OCI-LY1 (cell line): ENCODE measurements around the gene BCL11A.

Experiments
- H2AFZ ChIP-seq: fragments of 200-600 bp; sonication (generic), shearing (Covaris generic); 2 replicates; pipeline ENCODE4 v1.6.0; 2014; ENCODE audit warnings: antibody characterized with exemption, mild to moderate bottlenecking, low read length
- H3F3A ChIP-seq: fragments of 200-600 bp; sonication (generic), shearing (Covaris generic); 2 replicates; pipeline ENCODE4 v1.6.0; 2014; ENCODE audit warnings: mild to moderate bottlenecking, antibody characterized with exemption, low read length, moderate library complexity; ENCODE audit not compliant: insufficient read depth
- H3K27ac ChIP-seq: fragments of 200-600 bp; sonication (generic); 2 replicates; pipeline ENCODE4 v1.5.1; 2014; ENCODE audit warnings: low read length, mixed run types, mild to moderate bottlenecking, low read depth; ENCODE audit not compliant: poor library complexity, severe bottlenecking
- H3K27me3 ChIP-seq: fragments of 200-600 bp; sonication (generic); 2 replicates; pipeline ENCODE4 v1.6.0; 2014; ENCODE audit warnings: antibody characterized with exemption, mild to moderate bottlenecking, low read length, moderate library complexity; ENCODE audit not compliant: insufficient read depth
- H3K36me3 ChIP-seq: fragments of 200-600 bp; sonication (generic); 2 replicates; pipeline ENCODE4 v1.6.1; 2014; ENCODE audit warnings: mild to moderate bottlenecking, antibody characterized with exemption, low read length, moderate library complexity, mixed read lengths; ENCODE audit not compliant: insufficient read depth
- H3K4me1 ChIP-seq: fragments of 200-600 bp; sonication (generic); 2 replicates; pipeline ENCODE4 v1.5.1; 2014; ENCODE audit warnings: mild to moderate bottlenecking, low read length, moderate library complexity; ENCODE audit not compliant: insufficient read depth, severe bottlenecking
- H3K4me2 ChIP-seq: fragments of 200-600 bp; sonication (generic), shearing (Covaris generic); 2 replicates; pipeline ENCODE4 v1.6.1; 2014; ENCODE audit warnings: low read length
- H3K4me3 ChIP-seq: fragments of 200-600 bp; sonication (generic); 2 replicates; pipeline ENCODE4 v1.5.1; 2014; ENCODE audit warnings: low read length, low read depth, mild to moderate bottlenecking, mixed read lengths; ENCODE audit not compliant: poor library complexity, severe bottlenecking
- H3K79me2 ChIP-seq: fragments of 200-600 bp; shearing (Covaris generic); 2 replicates; pipeline ENCODE4 v1.6.1; 2016; ENCODE audit warnings: mixed run types, low read length, mixed read lengths; ENCODE audit not compliant: insufficient read depth
- H3K9ac ChIP-seq: fragments of 200-600 bp; sonication (generic), shearing (Covaris generic); 2 replicates; pipeline ENCODE4 v1.6.1; 2014; ENCODE audit warnings: mild to moderate bottlenecking, low read length, mixed read lengths
- H3K9me2 ChIP-seq: fragments of 200-600 bp; sonication (generic), shearing (Covaris generic); 2 replicates; pipeline ENCODE4 v1.6.1; 2014; ENCODE audit warnings: low read depth, mild to moderate bottlenecking, low read length, mixed read lengths
- H3K9me3 ChIP-seq: fragments of 200-600 bp; shearing (Covaris generic); 2 replicates; pipeline ENCODE4 v1.6.1; 2014; ENCODE audit warnings: low read length, mixed read lengths
- H4K20me1 ChIP-seq: fragments of 200-600 bp; sonication (generic), shearing (Covaris generic); 2 replicates; pipeline ENCODE4 v1.6.0; 2016; ENCODE audit warnings: mild to moderate bottlenecking, low read length; ENCODE audit not compliant: insufficient read depth
- CTCF ChIP-seq: fragments of 200-600 bp; sonication (generic), shearing (Covaris generic); IDR thresholded peaks from 2 replicates; pipeline ENCODE4 v1.5.1; 2017; ENCODE audit warnings: mild to moderate bottlenecking, antibody characterized with exemption, low read length, moderate library complexity, mixed read lengths
- EZH2 ChIP-seq: fragments of 200-600 bp; sonication (generic), shearing (Covaris generic); IDR thresholded peaks from 2 replicates; pipeline ENCODE4 v1.8.0; 2017; ENCODE audit warnings: borderline replicate concordance, mixed run types, mild to moderate bottlenecking, antibody characterized with exemption, low read length, moderate library complexity, mixed read lengths

The BCL11A gene

GRCh38 chr2:60509066-60509465 is 44.4 kb downstream of the BCL11A start:
- Histone ChIP-seq H3K27me3 (no peaks in the 10 kb centered on the region), H3K9me3 (no peaks in the 10 kb centered on the region), H3K4me3 (no peak overlapping the region), H4K20me1 (no peaks in the 10 kb centered on the region), H2AFZ (no peak overlapping the region), H3K4me2 (no peak overlapping the region), H3K9me2 (no peaks in the 10 kb centered on the region), H3K27ac (no peak overlapping the region), H3F3A (no peaks in the 10 kb centered on the region), H3K36me3 (no peaks in the 10 kb centered on the region), H3K4me1 (no peaks in the 10 kb centered on the region), H3K79me2 (no peaks in the 10 kb centered on the region), H3K9ac (no peak overlapping the region)
- TF ChIP-seq EZH2 (no peak), CTCF (no peak)

- Histone ChIP-seq H3F3A (no peaks in the 10 kb centered on the region), H3K9me3 (no peaks in the 10 kb centered on the region), H3K36me3 (no peaks in the 10 kb centered on the region), H2AFZ (no peak overlapping the region), H3K4me3 (no peak overlapping the region), H3K4me1 (no peaks in the 10 kb centered on the region), H3K9ac (no peak overlapping the region), H3K27ac (no peak overlapping the region), H3K27me3 (no peaks in the 10 kb centered on the region), H3K9me2 (no peaks in the 10 kb centered on the region), H3K4me2 (no peak overlapping the region), H3K79me2 (no peaks in the 10 kb centered on the region), H4K20me1 (no peaks in the 10 kb centered on the region)
- TF ChIP-seq EZH2 (no peak), CTCF (no peak)
These were observed 45.0 kb downstream of the BCL11A start for GRCh38 chr2:60508339-60508917.

GRCh38 chr2:60507211-60507965 is 46.1 kb downstream of the BCL11A start:
- Histone ChIP-seq H3F3A (no peaks in the 10 kb centered on the region), H3K4me3 (no peak overlapping the region), H3K9ac (no peak overlapping the region), H3K9me2 (no peaks in the 10 kb centered on the region), H3K4me2 (no peak overlapping the region), H3K4me1 (no peaks in the 10 kb centered on the region), H3K27me3 (no peaks in the 10 kb centered on the region), H3K9me3 (no peaks in the 10 kb centered on the region), H3K79me2 (no peaks in the 10 kb centered on the region), H3K27ac (no peak overlapping the region), H2AFZ (no peak overlapping the region), H4K20me1 (no peaks in the 10 kb centered on the region), H3K36me3 (no peaks in the 10 kb centered on the region)
- TF ChIP-seq CTCF, result no peak
- TF ChIP-seq EZH2, result no peak
